Activated CD8-positive, alpha-beta T cell treated with anti-CD3 and anti-CD28 coated beads for 36 hours (primary cell): ENCODE measurements around the gene PPP1R3C. TPM values are rescaled to one million over a fixed set of nuclear protein-coding genes. Genes with fewer than 3 reads are reported as not detected.

ENCODE experiments used
- ATAC-seq: fragments of 200-7000 bp; cut with Tn5 transposase; one replicate; pipeline ENCODE4 v1.10.0; 2021; ENCODE audit warnings: mild to moderate bottlenecking, moderate library complexity
- CTCF ChIA-PET: fragments of 350-600 bp; sonication (Branson Sonifier 250); formaldehyde crosslinking; loops from one replicate; lab custom pipeline; 2021; ENCODE audit warnings: antibody characterized with exemption; lab: Charles Lee
- POLR2A ChIA-PET: fragments of 350-600 bp; sonication (Branson Sonifier 250); formaldehyde crosslinking; loops from one replicate; lab custom pipeline; 2021; ENCODE audit warnings: antibody characterized with exemption; lab: Charles Lee
- DNase-seq: peaks from one replicate; pipeline ENCODE4 v3.0.0-alpha.2; 2020
- H3K27ac Mint-ChIP-seq: one replicate; pipeline ENCODE4 v1.8.0; 2021; ENCODE audit warnings: mild to moderate bottlenecking, mixed read lengths
- H3K27me3 Mint-ChIP-seq: one replicate; pipeline ENCODE4 v1.8.0; 2021; ENCODE audit warnings: mixed read lengths
- H3K36me3 Mint-ChIP-seq: one replicate; pipeline ENCODE4 v1.8.0; 2021; ENCODE audit warnings: low read depth, mixed read lengths
- H3K4me1 Mint-ChIP-seq: one replicate; pipeline ENCODE4 v1.8.0; 2021; ENCODE audit warnings: low read depth, mixed read lengths
- H3K4me3 Mint-ChIP-seq: one replicate; pipeline ENCODE4 v1.8.0; 2021; ENCODE audit warnings: mild to moderate bottlenecking, moderate library complexity, mixed read lengths
- H3K9me3 Mint-ChIP-seq: one replicate; pipeline ENCODE4 v1.8.0; 2021; ENCODE audit warnings: mixed read lengths
- CTCF ChIP-seq: fragments of 200-600 bp; IDR thresholded peaks from one replicate; pipeline ENCODE4 v1.8.0; 2022; ENCODE audit warnings: antibody characterized with exemption, mild to moderate bottlenecking
- intact Hi-C: fragments of 100-400 bp; cut with micrococcal nuclease; formaldehyde crosslinking; loops from one replicate; pipeline ENCODE4 v1.10.0; 2022
- total RNA-seq, 2 experiments: library from RNA; stranded (reverse); gene quantifications; one replicate each; pipeline ENCODE4 v1.2.3, GENCODE V29; 2021

PPP1R3C gene
- total RNA-seq, 2 experiments from 2014 or later = 0.94 to 0.99 TPM

- H3K9me3 Mint-ChIP-seq = peaks cover 2% of the 10 kb centered on the region
- no peaks in the 10 kb centered on the region for H3K36me3 Mint-ChIP-seq
- intact Hi-C loops = no loop called here
- POLR2A ChIA-PET = no interaction called here
- CTCF ChIA-PET = interaction anchor here (2.6 kb wide), 1 partner anchor 9 kb away, joined by 16 read pairs; no protein-coding TSS in a partner anchor
- no peak overlapping the region for H3K4me3 Mint-ChIP-seq
- H3K27me3 Mint-ChIP-seq = peaks cover 30% of the 10 kb centered on the region
- ATAC-seq (no peak), DNase-seq (no peak)
- H3K27ac Mint-ChIP-seq = no peak overlapping the region
- no peaks in the 10 kb centered on the region for H3K4me1 Mint-ChIP-seq
- TF ChIP-seq CTCF = no peak
Observed at GRCh38 chr10:91626936-91627335, 5.9 kb downstream of the PPP1R3C start.

DNA sequence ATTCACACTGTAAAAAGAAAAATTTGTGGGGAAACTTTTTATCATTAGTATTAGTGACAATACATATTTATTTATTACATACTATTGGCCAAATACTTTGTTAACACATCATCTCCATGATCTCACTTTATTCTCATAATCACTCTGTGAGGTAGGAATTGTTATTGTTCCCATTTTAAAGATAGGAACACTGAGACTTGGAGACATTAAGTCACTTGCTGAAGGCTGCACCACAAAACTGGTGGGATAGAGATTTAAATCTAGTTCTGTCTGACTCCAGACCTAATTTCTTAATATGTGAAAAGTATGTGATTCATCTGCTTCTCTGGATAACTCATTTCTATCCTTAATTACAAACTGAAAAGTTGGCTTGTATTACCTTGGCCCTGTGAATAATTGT, 8.2 kb downstream of the PPP1R3C start:
- ChIA-PET CTCF (no interaction called here), POLR2A (no interaction called here)
- no peak overlapping the region for H3K4me3 Mint-ChIP-seq
- no peaks in the 10 kb centered on the region for H3K4me1 Mint-ChIP-seq
- no peaks in the 10 kb centered on the region for H3K36me3 Mint-ChIP-seq
- intact Hi-C loops = no loop called here
- H3K27me3 Mint-ChIP-seq = peaks cover 20% of the 10 kb centered on the region
- no peak for TF ChIP-seq CTCF
- no peak overlapping the region for H3K27ac Mint-ChIP-seq
- DNase-seq = no peak
- no peak for ATAC-seq
- H3K9me3 Mint-ChIP-seq = peaks cover 2% of the 10 kb centered on the region

GRCh38 chr10:91622601-91623000, 10.3 kb downstream of the PPP1R3C start:
- no peaks in the 10 kb centered on the region for H3K4me1 Mint-ChIP-seq

GRCh38 chr10:91621483-91622113, 11.3 kb downstream of the PPP1R3C start:
- ATAC-seq (no peak), DNase-seq (no peak)
- ChIA-PET CTCF (interaction anchor here (1.2 to 2.3 kb wide), 3 partner anchors 11 to 15 kb away, joined by 3 to 10 read pairs (median 6); partner anchors contain the start of gene PPP1R3C), POLR2A (no interaction called here)
- Mint-ChIP-seq H3K4me3 (no peak overlapping the region), H3K4me1 (no peaks in the 10 kb centered on the region), H3K27ac (no peak overlapping the region), H3K9me3 (peaks cover 2% of the 10 kb centered on the region), H3K36me3 (no peaks in the 10 kb centered on the region), H3K27me3 (peaks cover 25% of the 10 kb centered on the region)
- intact Hi-C loops = no loop called here
- TF ChIP-seq CTCF = no peak

More at GRCh38 chr10:91622601-91623000, 10.3 kb downstream of the PPP1R3C start:
- ATAC-seq (no peak), DNase-seq (no peak)
- ChIA-PET POLR2A (interaction anchor here (0.6 kb wide), 1 partner anchor 968 kb away, joined by 3 read pairs; no protein-coding TSS in a partner anchor), CTCF (interaction anchor here (1.4 to 2.3 kb wide), 2 partner anchors 10 to 14 kb away, joined by 3 to 10 read pairs; partner anchors contain the start of gene PPP1R3C)
- Mint-ChIP-seq H3K27me3 (peaks cover 20% of the 10 kb centered on the region), H3K27ac (no peak overlapping the region), H3K4me3 (no peak overlapping the region), H3K36me3 (no peaks in the 10 kb centered on the region), H3K9me3 (peaks cover 2% of the 10 kb centered on the region)
- intact Hi-C loops = no loop called here
- no peak for TF ChIP-seq CTCF

DNA sequence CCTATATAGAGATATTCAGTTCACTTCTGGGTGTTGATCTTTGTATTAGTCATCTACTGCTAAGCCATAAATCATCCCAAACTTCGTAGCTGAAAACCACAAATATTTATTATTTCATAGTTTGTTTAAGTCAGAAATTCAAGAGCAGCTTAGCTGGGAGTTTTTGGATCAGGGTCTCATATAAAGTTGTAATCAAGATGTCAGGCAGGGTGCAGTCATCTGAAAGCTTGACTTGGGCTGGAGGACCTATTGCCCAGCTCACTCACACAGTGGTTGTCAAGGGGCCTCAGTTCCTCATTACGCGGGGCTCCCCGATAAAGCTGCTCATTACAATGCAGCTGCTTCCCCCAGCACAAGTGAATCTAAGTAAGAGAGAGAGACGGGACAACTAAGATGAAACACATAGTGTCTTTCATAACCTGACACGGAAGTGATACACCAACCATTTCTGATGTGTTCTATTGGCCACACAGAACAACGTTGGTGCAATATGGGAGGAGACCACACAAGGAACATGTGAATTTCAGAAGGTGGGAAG, 15.7 kb downstream of the PPP1R3C start:
- intact Hi-C loops = no loop called here
- no peak for TF ChIP-seq CTCF
- POLR2A ChIA-PET = no interaction called here
- Mint-ChIP-seq H3K9me3 (no peaks in the 10 kb centered on the region), H3K36me3 (no peaks in the 10 kb centered on the region), H3K27me3 (peaks cover 13% of the 10 kb centered on the region), H3K27ac (no peak overlapping the region), H3K4me1 (no peaks in the 10 kb centered on the region), H3K4me3 (no peak overlapping the region)
- DNase-seq (no peak), ATAC-seq (no peak)
- CTCF ChIA-PET = interaction anchor here (2.2 kb wide), 1 partner anchor 18 kb away, joined by 8 read pairs; no protein-coding TSS in a partner anchor
